SU-DHL-6 (cell line): ENCODE measurements around the gene TFEB.
A peak's percentile ranks its signal among the peaks of the same experiment; 100 is the strongest.

Experiments used
- H2AFZ ChIP-seq: fragments of 200-600 bp; sonication (generic); 2 replicates; pipeline ENCODE4 v1.6.1; 2014; ENCODE audit warnings: low read depth, mild to moderate bottlenecking, moderate library complexity, mixed read lengths, antibody characterized with exemption, low read length; ENCODE audit not compliant: severe bottlenecking
- H3F3A ChIP-seq: fragments of 200-600 bp; shearing (Covaris generic); 2 replicates; pipeline ENCODE4 v1.6.0; 2016; ENCODE audit warnings: antibody characterized with exemption, mild to moderate bottlenecking; ENCODE audit not compliant: insufficient read depth
- H3K27ac ChIP-seq: fragments of 200-600 bp; sonication (generic); 2 replicates; pipeline ENCODE4 v1.5.1; 2016; ENCODE audit warnings: low read depth, mild to moderate bottlenecking, low read length, moderate library complexity, mixed read lengths
- H3K27me3 ChIP-seq: fragments of 200-600 bp; sonication (generic), shearing (Covaris generic); 2 replicates; pipeline ENCODE4 v1.6.0; 2014; ENCODE audit warnings: mild to moderate bottlenecking, low read length
- H3K36me3 ChIP-seq: fragments of 200-600 bp; sonication (generic); 2 replicates; pipeline ENCODE4 v1.6.1; 2014; ENCODE audit warnings: mild to moderate bottlenecking, low read length, mixed read lengths
- H3K4me2 ChIP-seq: fragments of 300-600, 200-600 bp; shearing (Covaris generic), sonication (generic); 2 replicates; pipeline ENCODE4 v1.6.0; 2014; ENCODE audit warnings: low read length, low read depth, mild to moderate bottlenecking; ENCODE audit not compliant: poor library complexity, severe bottlenecking
- H3K4me3 ChIP-seq: fragments of 200-600 bp; sonication (generic); 2 replicates; pipeline ENCODE4 v1.5.1; 2014; ENCODE audit warnings: antibody characterized with exemption, low read length, mild to moderate bottlenecking, mixed read lengths; ENCODE audit not compliant: insufficient read depth, poor library complexity, severe bottlenecking
- H3K79me2 ChIP-seq: fragments of 200-600 bp; sonication (generic); 2 replicates; pipeline ENCODE4 v1.6.1; 2014; ENCODE audit warnings: mild to moderate bottlenecking, low read length, moderate library complexity; ENCODE audit not compliant: insufficient read depth
- H3K9ac ChIP-seq: fragments of 200-600 bp; sonication (generic); 2 replicates; pipeline ENCODE4 v1.7.0; 2014; ENCODE audit warnings: mild to moderate bottlenecking, low read length
- H3K9me2 ChIP-seq: fragments of 200-600 bp; sonication (generic); replicated peaks from 2 replicates; pipeline ENCODE4 v1.6.1; 2014; ENCODE audit warnings: low read length; ENCODE audit not compliant: insufficient read depth
- H3K9me3 ChIP-seq: fragments of 200-600 bp; sonication (generic); 2 replicates; pipeline ENCODE4 v1.6.1; 2014; ENCODE audit warnings: low read length, mixed read lengths; ENCODE audit not compliant: insufficient read depth
- H4K20me1 ChIP-seq: fragments of 200-600 bp; sonication (generic); 2 replicates; pipeline ENCODE4 v1.6.1; 2014; ENCODE audit warnings: low read depth, mild to moderate bottlenecking, antibody characterized with exemption, low read length, moderate library complexity, mixed read lengths
- EZH2phosphoT487 ChIP-seq: fragments of 200-600 bp; sonication (generic), shearing (Covaris generic); conservative IDR thresholded peaks from 2 replicates; pipeline ENCODE4 v1.6.1; 2018; ENCODE audit warnings: mild to moderate bottlenecking, antibody characterized with exemption, low read length, moderate library complexity, mixed read lengths
- TF ChIP-seq, protein P1 (sequence below): fragments of 200-600 bp; sonication (generic); IDR thresholded peaks from one replicate; pipeline ENCODE4 v1.5.1; 2017; ENCODE audit warnings: antibody characterized with exemption, mild to moderate bottlenecking, low read length, moderate library complexity; ENCODE audit not compliant: insufficient read depth, poor library complexity, severe bottlenecking

Gene TFEB

DNA sequence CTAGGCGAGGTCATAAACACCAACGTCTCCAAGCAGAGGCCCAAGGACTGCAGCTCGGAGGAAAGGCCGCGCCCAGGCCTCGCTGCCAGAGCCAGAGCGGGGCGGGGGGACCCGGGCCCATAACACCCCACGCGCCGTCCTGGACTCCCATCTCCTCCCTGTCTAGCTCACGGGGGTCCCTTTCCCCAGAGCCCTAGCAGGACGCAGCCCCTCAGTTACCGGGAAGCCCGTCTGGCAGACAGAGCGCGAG, 52.2 kb downstream of the TFEB start:
- H3F3A ChIP-seq, result peaks cover 18% of the 10 kb centered on the region
- H3K27ac ChIP-seq, result no peak overlapping the region
- no peak overlapping the region for H2AFZ ChIP-seq
- H3K4me2 ChIP-seq, result no peak overlapping the region
- H3K9me3 ChIP-seq, result no peaks in the 10 kb centered on the region
- no peaks in the 10 kb centered on the region for H3K36me3 ChIP-seq
- no peaks in the 10 kb centered on the region for H3K27me3 ChIP-seq
- H3K4me3 ChIP-seq, result no peak overlapping the region
- TF ChIP-seq, protein P1, sequence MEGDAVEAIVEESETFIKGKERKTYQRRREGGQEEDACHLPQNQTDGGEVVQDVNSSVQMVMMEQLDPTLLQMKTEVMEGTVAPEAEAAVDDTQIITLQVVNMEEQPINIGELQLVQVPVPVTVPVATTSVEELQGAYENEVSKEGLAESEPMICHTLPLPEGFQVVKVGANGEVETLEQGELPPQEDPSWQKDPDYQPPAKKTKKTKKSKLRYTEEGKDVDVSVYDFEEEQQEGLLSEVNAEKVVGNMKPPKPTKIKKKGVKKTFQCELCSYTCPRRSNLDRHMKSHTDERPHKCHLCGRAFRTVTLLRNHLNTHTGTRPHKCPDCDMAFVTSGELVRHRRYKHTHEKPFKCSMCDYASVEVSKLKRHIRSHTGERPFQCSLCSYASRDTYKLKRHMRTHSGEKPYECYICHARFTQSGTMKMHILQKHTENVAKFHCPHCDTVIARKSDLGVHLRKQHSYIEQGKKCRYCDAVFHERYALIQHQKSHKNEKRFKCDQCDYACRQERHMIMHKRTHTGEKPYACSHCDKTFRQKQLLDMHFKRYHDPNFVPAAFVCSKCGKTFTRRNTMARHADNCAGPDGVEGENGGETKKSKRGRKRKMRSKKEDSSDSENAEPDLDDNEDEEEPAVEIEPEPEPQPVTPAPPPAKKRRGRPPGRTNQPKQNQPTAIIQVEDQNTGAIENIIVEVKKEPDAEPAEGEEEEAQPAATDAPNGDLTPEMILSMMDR, result no peak
- no peak for TF ChIP-seq EZH2phosphoT487
- no peaks in the 10 kb centered on the region for H3K79me2 ChIP-seq
- H3K9ac ChIP-seq, result no peak overlapping the region
- no peaks in the 10 kb centered on the region for H3K9me2 ChIP-seq
- H4K20me1 ChIP-seq, result no peaks in the 10 kb centered on the region; the same call in 1 of the 2 replicates

DNA sequence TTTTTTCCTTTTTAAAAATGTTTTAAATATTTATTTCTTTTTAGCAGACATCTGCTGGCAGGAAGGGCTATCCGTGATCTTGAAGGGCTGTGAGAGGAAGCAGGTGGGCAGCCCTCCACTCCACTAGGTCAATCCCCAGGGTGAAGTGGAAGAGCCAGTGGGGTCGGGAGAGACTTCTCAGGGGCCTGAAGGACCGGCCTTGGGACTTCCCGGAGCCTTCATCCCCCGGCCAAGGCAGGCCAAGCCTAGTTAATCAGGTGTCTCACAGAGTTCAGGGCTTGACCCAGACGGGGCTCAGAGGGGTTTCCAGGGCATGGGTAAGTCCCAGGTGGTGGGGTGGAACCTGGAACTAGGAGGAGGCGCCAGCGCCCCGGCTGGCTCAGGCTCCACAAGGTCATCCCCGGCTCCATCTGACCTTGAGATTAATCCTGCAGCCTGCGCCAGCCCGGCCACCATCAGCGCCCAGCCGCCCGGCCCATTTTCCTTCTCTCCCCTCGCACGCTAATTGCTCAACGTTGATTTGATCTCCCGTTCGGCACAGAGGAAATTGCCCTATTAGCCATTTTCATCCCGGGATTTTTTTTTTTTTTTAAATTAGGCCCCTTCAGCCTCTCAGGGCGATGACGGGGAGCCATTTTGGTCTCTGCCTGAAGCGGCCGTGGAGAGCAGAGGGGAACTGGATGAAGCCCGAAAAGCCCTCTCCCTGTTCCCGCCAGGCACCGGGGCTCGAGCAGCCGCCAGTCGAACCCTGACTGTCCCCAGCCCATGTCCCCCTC, 52.7 kb downstream of the TFEB start:
- Histone ChIP-seq H3K9me3 (no peaks in the 10 kb centered on the region), H4K20me1 (no peaks in the 10 kb centered on the region; the same call in 1 of the 2 replicates), H3F3A (peaks cover 18% of the 10 kb centered on the region), H3K27ac (no peak overlapping the region), H3K36me3 (no peaks in the 10 kb centered on the region), H3K9me2 (no peaks in the 10 kb centered on the region), H3K27me3 (no peaks in the 10 kb centered on the region), H3K4me2 (no peak overlapping the region), H3K9ac (no peak overlapping the region), H3K79me2 (no peaks in the 10 kb centered on the region), H2AFZ (no peak overlapping the region), H3K4me3 (no peak overlapping the region)
- TF ChIP-seq, protein P1, result no peak
- no peak for TF ChIP-seq EZH2phosphoT487

DNA sequence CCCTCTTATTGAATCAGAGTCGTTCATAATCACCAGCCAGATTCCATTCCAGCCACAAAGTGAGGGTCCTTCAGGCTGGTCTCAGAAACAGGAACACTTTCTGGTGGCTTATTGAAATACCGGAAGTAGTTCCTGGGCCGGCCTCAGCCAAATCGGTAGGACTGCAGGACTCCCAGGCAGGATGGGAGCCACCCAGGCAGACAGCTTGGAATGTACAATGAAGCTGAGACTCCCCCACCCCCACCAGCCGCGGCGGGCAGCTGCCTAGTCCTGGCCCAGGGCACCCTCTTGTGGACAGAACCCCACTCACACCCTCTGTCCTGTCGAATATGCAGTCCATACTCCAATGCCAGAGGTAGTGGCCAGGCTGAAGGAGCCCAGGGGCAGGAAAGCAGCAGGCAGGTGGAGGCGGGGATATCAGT, 53.3 kb downstream of the TFEB start:
- Histone ChIP-seq H3K27me3 (no peaks in the 10 kb centered on the region), H3F3A (peaks cover 18% of the 10 kb centered on the region), H3K4me2 (no peak overlapping the region), H3K9ac (no peak overlapping the region), H3K9me3 (no peaks in the 10 kb centered on the region), H3K79me2 (no peaks in the 10 kb centered on the region), H3K4me3 (no peak overlapping the region), H4K20me1 (no peaks in the 10 kb centered on the region; the same call in 1 of the 2 replicates), H3K36me3 (no peaks in the 10 kb centered on the region), H3K9me2 (no peaks in the 10 kb centered on the region), H3K27ac (no peak overlapping the region), H2AFZ (no peak overlapping the region)
- TF ChIP-seq, protein P1, result peak; percentile 90
- no peak for TF ChIP-seq EZH2phosphoT487
